Stimulated activated CD8-positive, alpha-beta memory T cell treated with anti-CD3 and anti-CD28 coated beads, Interleukin-4, amount 100 ng/mL, for 1 hour (primary cell): ENCODE results near the gene C12orf43.

Source experiments
- DNase-seq, 2 donors: peaks; one replicate each; pipeline ENCODE4 v3.0.0-alpha.2; 2020; ENCODE audit warnings: low read depth in 2 of 2, low spot score in 1 of 2

C12orf43 gene

GRCh38 chr12:121030576-121031212 is 14.4 kb upstream of the C12orf43 start:
- DNase-seq: no peak

GRCh38 chr12:121026274-121027045 is 10.2 kb upstream of the C12orf43 start:
- no peak for DNase-seq

DNA sequence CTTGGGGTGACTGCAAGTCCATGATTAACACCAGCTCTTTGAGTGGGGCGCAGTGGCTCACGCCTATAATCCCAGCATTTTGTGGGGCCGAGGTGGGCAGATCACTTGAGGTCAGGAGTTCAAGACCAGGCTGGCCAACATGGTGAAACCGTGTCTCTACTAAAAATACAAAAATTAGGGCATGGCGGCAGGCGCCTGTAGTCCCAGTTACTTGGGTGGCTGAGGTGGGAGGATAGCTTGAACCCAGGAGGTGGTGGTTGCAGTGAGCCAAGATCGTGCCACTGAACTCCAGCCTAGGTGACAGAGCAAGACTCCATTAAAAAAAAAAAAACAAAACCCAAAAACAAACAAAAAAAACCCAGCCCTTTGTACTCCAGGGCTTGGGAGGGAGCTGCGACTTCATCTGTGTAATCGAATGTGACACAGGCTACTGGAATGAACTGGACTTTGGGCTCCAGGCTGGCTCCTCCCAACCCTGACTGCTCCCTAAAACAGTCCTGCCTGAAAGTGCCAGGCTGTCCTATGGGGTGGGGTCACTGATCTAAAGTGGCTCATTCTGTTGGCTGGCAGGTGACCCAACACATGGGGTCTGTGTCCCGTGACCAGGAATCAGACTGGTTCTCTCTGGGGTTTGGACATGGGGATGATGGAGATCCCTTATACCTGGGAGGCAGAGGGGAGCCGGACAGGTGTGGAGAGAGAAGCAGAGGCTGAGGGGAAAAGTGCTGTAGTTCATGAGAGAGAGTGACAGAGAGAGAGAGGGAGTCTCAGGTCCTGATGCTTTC is 9.3 kb upstream of the C12orf43 start:
- no peak for DNase-seq

DNA sequence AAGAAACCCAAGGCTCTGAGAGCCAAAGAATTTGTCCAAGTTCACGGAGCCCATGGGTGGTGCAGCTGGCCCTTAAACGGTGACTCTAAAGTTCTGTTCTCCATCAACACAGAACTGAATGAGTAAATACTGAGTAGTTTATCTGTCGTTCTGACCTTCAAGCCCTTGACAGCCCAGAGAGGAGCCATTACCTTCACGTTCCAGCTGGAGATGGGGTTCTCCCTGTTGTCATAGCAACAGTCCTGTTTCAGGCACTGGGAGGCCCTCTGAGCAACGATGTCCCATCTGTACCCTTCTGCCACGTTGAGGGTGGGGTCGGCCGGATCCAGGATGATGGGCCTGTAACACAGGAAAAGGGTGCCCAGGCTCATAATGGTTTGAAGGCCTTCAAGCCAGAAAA is 7.5 kb upstream of the C12orf43 start:
- no peak for DNase-seq

- DNase-seq: no peak
Observed at GRCh38 chr12:121022713-121023112, 6.4 kb upstream of the C12orf43 start.

DNA sequence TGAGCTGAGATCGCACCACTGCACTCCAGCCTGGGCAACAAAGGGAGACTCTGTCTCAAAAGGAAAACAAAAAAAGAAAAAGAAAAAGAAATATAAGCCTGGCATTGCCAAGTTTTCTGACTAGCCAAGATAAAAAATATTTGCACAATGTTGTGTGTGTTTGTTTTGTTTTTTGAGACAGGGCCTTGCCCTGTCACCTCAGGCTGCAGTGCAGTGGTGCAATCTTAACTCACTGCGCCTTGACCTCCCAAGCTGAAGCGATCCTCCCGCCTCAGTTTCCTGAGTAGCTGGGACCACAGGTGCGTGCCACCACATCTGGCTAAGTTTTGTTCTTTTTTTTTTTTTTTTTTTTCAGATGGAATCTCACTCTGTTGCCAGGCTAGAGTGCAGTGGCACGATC is 5.5 kb upstream of the C12orf43 start:
- DNase-seq: no peak

DNA sequence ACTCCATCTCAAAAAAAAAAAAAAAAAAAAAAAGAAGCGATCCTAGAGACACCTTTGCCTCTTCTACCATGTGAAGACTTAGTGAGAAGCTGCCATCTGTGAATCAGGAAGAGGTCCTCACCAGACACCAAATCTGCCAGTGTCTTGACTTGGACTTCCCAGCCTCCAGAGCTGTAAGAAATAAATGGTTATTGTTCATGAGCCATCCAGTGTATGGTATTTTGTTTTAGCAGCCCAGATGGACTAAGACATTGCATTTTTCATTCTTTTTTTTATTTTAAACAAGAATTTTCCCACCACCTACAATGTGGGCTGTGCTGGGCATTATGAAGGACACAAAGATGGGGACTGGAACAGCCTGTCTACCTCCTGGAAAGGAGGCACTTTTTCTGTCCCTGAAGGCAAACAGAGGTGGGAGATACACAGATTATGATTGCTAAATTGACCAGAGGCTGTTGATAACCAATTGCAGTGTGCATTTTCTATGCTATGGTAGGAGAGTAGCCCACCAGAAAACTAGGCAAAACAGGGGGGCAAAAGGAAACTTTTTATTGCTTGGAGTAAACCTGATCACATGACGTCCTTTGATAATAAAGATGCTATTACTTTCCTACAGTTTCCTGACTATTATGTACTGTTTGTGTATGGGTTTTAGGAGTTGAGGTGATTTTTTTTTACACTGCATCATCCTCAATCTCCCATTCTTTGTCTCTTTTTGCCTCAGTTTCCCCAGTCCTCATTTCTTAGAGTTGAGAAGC is 2.8 kb upstream of the C12orf43 start:
- DNase-seq: no peak

GRCh38 chr12:121017966-121018491 is 1.7 kb upstream of the C12orf43 start:
- no peak for DNase-seq

GRCh38 chr12:121013715-121014114 is 2.6 kb downstream of the C12orf43 start:
- DNase-seq: no peak

DNA sequence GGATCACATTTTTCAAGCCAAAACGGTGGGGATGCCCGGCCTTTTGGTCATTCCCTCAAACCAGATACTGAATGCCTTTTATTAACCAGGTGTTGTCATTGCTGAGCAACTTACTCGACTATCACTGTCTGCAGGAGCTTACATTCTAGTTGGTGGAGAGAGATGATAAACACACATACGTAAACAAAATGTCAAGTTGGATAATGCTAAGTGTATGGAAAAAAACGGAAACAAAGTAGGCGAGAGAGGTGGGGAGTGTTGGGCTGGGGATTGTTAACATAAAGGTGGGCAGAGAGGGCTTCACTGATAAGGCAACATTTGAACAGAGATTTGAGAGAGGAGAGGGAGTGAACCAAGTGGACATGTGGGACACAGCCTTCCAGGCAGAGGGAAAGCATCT is 4.5 kb downstream of the C12orf43 start:
- DNase-seq: no peak

DNA sequence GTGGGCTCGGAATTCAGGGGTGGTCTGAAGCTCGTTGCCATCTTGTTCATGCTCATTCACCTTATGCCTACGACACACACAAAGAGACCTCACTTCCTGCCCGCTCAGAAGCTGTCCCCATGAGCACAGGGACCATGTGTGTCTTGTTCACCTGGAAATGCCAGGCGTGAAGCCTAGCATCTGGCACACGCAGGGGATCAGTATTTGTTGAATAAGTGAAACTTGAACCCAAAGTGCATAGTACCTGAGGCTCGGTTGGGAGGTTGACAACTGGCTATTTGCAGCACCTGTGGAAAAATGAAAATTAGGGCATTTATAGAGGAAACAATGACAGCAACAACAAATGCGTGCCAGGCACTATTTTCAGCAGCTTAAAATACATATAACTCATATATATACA is 5.4 kb downstream of the C12orf43 start:
- no peak for DNase-seq

- no peak for DNase-seq
Observed at GRCh38 chr12:121009741-121010140, 6.5 kb downstream of the C12orf43 start.

DNA sequence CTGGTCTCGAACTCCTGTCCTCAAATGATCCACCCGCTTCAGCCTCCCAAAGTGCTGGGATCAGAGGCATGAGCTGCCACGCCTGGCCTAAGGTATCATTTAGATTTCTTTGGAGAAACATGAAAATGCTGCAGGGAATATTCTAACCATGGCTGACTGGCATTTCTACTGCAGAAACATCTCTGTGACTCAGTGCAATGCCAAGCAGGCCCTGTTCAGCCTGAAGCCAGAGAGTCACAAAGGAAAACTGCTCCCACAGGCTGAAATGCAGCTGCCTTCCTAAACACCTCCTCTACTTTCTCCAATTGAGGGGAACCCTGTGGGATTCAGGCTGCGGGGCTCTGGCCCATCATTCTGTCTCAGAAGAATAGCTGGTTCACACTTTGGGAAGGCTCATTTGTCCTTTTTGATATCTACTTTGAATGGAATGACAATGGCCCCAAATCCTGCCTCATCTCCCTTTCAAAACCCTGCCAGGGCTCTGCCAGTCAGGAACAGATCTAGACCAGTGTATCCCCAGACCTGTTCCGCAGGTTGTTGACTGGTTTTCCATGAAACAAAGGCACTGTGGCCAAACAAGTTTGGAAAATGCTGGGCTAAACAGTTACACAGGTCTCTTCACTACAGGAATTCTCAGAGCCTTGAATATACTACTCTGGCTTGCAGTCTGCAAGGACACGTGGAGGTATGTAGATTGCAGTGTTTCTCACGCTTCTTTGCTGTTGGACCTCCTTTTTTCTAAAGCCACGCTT is 7.8 kb downstream of the C12orf43 start:
- DNase-seq: no peak

DNA sequence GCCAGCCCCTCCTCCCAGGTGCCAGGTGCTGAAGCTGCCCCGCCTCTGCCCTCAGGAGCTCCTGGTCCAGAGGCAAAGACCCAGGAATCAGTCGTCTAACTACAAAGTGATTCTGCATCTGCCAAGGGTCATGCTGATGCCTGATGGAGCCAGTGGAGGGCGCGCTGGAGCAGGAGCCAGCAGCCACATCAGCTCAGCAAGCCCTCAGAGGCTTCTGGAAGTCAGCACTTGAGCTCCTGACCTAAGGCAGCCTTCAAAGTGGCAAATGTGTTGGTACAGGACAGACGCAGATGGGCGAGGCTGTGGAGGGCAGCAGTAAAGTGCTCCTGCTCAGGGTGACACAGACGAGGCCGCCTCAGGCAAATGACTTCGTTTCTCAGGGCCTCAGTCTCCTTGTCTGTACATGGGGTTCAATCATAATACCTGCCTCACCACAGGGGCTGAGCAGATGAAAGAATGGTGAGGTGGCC is 10.9 kb downstream of the C12orf43 start:
- DNase-seq: peak; percentile 13 to 14

DNA sequence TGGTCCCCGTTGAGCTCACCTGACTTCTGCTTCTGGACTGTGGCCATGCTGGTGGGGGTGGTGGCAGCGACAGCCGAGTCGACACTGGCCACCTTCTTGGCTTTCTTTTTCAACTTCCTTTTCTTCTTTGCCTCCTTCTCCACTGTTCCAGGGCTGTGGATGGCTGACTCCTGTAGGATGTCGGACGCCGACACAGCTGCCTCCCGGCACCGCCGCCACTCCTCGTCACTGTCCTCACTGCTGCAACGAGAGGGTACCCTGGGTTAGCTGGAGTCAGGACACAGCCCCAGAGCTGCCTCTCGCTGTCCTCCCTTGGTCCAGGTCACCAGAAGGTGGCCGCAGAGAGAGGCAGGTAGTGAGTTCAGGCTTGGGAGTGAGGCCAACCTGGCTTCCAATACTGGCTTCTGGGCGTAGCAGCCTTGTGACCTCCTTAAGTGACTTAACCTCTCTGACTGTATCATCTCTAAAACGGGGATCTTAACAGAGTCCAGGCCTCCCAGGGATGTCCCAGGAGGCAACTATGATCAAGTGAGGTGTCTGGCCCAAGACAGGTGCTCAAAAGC is 12.0 kb downstream of the C12orf43 start:
- no peak for DNase-seq

DNA sequence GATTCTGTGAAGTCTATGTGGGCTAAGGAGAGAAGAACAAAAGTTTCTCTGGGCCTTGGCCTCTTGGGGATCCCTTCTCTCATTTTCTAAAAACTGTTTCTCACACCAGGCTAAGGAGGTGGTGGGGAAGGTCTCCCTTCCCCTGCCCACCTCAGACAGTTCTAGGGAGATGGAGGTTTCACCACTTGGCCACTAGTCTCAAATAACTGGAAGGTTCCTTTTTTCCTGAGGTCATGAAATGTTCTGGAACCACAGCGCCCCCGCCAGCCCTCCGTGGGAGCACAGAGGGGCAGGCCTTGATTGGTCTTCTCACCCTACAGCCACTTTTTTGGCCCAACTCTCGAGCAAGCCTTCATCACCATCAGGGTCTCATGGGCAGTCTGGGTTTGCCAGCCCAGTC is 12.6 kb downstream of the C12orf43 start:
- no peak for DNase-seq

DNA sequence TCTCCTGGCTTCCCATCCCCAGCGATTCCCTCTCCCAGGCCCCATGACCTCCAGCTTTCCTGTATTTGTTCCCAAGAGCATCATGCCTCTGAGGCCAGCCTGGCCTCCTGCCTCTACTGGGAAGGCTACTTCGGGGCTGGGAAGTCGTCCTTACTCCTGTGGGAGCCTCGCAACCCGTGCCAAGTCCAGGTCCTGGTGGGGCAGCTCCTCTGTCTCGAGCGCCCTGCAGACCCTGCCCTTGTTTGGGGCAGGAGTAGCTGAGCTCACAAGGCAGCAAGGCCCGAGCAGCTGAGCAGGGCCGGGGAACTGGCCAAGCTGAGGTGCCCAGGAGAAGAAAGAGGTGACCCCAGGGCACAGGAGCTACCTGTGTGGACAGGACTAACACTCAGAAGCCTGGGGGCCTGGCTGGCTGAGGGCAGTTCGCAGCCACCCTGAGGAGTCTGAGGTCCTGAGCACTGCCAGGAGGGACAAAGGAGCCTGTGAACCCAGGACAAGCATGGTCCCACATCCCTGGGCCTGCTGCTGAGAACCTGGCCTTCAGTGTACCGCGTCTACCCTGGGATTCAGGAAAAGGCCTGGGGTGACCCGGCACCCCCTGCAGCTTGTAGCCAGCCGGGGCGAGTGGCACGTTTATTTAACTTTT is 14.3 kb downstream of the C12orf43 start:
- DNase-seq: no peak

- no peak for DNase-seq
Observed at GRCh38 chr12:121001060-121001459, 15.2 kb downstream of the C12orf43 start.

GRCh38 chr12:121000530-121000929 is 15.8 kb downstream of the C12orf43 start:
- DNase-seq: no peak
